ENCODE results near the gene ATXN1.

The ATXN1 gene

DNA sequence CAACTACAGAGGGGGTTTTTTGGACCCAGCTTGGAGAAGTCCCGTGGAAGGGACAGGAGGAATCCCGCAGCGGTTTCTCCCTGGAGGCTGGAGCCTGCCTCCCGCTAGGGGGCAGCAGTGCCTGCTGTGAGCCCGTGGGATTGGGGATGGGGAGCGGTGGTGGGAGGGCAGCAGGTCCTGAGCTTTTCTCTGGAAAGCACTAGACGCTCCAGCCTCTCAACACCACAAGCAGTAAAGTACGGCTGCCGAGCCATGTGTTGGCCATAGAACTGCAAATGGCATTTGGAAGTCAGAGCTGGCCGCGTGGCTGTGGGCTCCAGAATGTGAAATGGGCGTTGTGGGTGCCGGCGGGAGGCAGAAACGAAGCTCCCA lies 475.1 kb downstream of the ATXN1 start:
- peak; percentile 84 for TF ChIP-seq CTCF (IDR thresholded peaks at IDR 0.05)
- H3K4me1 Mint-ChIP-seq, result peaks cover 12% of the 10 kb centered on the region
- H3K36me3 Mint-ChIP-seq (ENCODE audit: low read depth), result no peaks in the 10 kb centered on the region
- peaks cover 10% of the 10 kb centered on the region for H3K27me3 Mint-ChIP-seq (ENCODE audit: low read depth, poor library complexity)
- DNase-seq, result peak; percentile 84
- H3K4me3 Mint-ChIP-seq, result no peak overlapping the region
- H3K27ac Mint-ChIP-seq, result no peak overlapping the region
- H3K9me3 Mint-ChIP-seq, result no peaks in the 10 kb centered on the region

GRCh38 chr6:16285467-16286150 lies 475.7 kb downstream of the ATXN1 start:
- Mint-ChIP-seq H3K4me1 (peaks cover 11% of the 10 kb centered on the region), H3K27ac (no peak overlapping the region), H3K9me3 (no peaks in the 10 kb centered on the region), H3K27me3 (ENCODE audit: low read depth, poor library complexity) (peaks cover 10% of the 10 kb centered on the region), H3K36me3 (ENCODE audit: low read depth) (no peaks in the 10 kb centered on the region), H3K4me3 (no peak overlapping the region)
- no peak for TF ChIP-seq CTCF (IDR thresholded peaks at IDR 0.05)
- DNase-seq, result no peak

- H3K9me3 Mint-ChIP-seq, result no peaks in the 10 kb centered on the region
- H3K4me3 Mint-ChIP-seq, result no peak overlapping the region
These were observed 476.8 kb downstream of the ATXN1 start for GRCh38 chr6:16284472-16284871.

DNA sequence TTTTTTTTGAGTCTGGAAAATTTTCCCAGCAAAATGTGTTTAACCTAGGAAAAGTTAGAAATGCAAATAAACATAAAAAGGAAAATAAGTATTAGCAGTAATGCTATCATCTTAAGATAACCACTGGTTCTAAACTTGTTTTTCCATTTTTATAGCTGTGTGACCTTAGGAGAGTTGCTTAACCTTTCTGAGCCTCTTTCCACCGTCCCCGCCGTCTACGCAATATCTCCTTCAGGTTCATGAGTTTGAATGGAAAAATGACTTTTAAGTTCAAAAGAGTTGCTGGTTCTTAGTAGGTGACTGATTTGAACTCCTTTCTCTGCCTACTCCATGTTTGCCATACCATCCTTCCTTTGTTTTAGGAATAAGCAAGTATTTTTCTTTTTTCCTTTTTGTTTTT lies 478.9 kb downstream of the ATXN1 start:
- Mint-ChIP-seq H3K4me1 (peaks cover 30% of the 10 kb centered on the region), H3K36me3 (ENCODE audit: low read depth) (no peaks in the 10 kb centered on the region), H3K27ac (no peak overlapping the region), H3K9me3 (no peaks in the 10 kb centered on the region), H3K4me3 (no peak overlapping the region), H3K27me3 (ENCODE audit: low read depth, poor library complexity) (peaks cover 16% of the 10 kb centered on the region)
- DNase-seq, result no peak
- no peak for TF ChIP-seq CTCF (IDR thresholded peaks at IDR 0.05)

More at GRCh38 chr6:16284472-16284871, 476.8 kb downstream of the ATXN1 start:
- Mint-ChIP-seq H3K27ac (no peak overlapping the region), H3K27me3 (ENCODE audit: low read depth, poor library complexity) (peaks cover 13% of the 10 kb centered on the region), H3K4me1 (peaks cover 10% of the 10 kb centered on the region), H3K36me3 (ENCODE audit: low read depth) (no peaks in the 10 kb centered on the region)
- no peak for DNase-seq
- no peak for TF ChIP-seq CTCF (IDR thresholded peaks at IDR 0.05)

DNA sequence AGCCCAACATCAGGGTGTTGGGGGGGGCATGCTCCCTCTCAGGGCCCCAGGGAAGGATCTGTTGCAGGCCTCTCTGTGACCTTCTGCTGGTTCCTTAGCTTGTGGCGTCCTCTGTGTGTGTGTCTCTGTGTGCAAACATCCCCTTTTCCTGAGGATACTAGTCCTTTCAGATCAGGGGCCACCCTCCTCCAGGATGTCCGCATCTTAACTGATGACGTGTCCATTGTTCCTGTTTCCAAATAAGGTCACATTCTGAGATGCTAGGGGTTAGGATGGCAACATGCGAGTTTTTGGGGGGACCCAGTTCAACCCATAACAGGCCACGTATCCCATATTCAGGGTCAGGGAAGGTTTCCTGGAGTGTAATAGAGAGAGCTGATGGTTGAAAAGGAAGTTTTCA lies 482.0 kb downstream of the ATXN1 start:
- no peak overlapping the region for H3K27ac Mint-ChIP-seq
- H3K9me3 Mint-ChIP-seq, result no peaks in the 10 kb centered on the region
- no peak overlapping the region for H3K4me3 Mint-ChIP-seq
- H3K36me3 Mint-ChIP-seq (ENCODE audit: low read depth), result no peaks in the 10 kb centered on the region
- peaks cover 14% of the 10 kb centered on the region for H3K27me3 Mint-ChIP-seq (ENCODE audit: low read depth, poor library complexity)
- TF ChIP-seq CTCF (IDR thresholded peaks at IDR 0.05), result no peak
- H3K4me1 Mint-ChIP-seq, result peaks cover 36% of the 10 kb centered on the region
- DNase-seq, result no peak

DNA sequence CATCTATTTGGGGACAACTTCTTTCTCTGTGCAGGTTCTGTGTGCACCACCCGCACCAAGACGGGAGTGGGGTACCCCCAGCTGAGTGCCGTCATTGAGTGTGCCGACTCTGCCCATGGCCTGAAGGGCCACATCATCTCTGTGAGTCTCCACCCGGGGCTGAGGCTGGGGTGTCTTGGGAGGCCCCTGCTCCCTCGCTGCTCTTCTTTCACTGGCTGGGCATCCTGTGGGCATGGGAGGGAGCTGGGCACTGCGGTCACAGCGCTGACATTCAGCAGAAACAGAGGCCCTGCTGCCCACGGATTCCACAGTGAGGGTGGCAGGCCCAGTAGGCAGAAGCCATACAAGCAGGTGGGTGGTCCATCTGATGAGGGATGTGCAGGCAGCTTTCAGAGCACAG lies 482.5 kb downstream of the ATXN1 start:
- H3K9me3 Mint-ChIP-seq, result no peaks in the 10 kb centered on the region
- H3K27me3 Mint-ChIP-seq (ENCODE audit: low read depth, poor library complexity), result peaks cover 13% of the 10 kb centered on the region
- H3K4me3 Mint-ChIP-seq, result no peak overlapping the region
- no peaks in the 10 kb centered on the region for H3K36me3 Mint-ChIP-seq (ENCODE audit: low read depth)
- H3K27ac Mint-ChIP-seq, result no peak overlapping the region
- DNase-seq, result no peak
- peaks cover 36% of the 10 kb centered on the region for H3K4me1 Mint-ChIP-seq
- no peak for TF ChIP-seq CTCF (IDR thresholded peaks at IDR 0.05)
